Tibial nerve (tissue), 4 donors: Measurements from ENCODE around the gene PIEZO2. TPM values are rescaled to one million over a fixed set of nuclear protein-coding genes. Genes with fewer than 3 reads are reported as not detected.

Experiments used
- DNase-seq, 2 donors: peaks; one replicate each; pipeline ENCODE4 v3.0.0-alpha.2; 2019; ENCODE audit warnings: low spot score in 2 of 2
- H3K27ac ChIP-seq, 4 donors: fragments of 200-600 bp; sonication (generic) in 3 of 4; one replicate each; pipeline ENCODE4 v1.5.1; 2017 to 2019; ENCODE audit warnings: mild to moderate bottlenecking in 1 of 4
- H3K27me3 ChIP-seq, 2 donors: fragments of 200-600 bp; sonication (generic) in 1 of 2; one replicate each; pipeline versions ENCODE4 v1.5.1 to v1.6.0; 2017 to 2019
- H3K36me3 ChIP-seq, 3 donors: fragments of 200-600 bp; sonication (generic); one replicate each; pipeline ENCODE4 v1.5.1; 2018 to 2019
- H3K4me1 ChIP-seq, 4 donors: fragments of 200-600 bp; sonication (generic) in 3 of 4; one replicate each; pipeline ENCODE4 v1.5.1; 2017 to 2019
- H3K4me3 ChIP-seq, 4 donors: fragments of 200-600 bp; sonication (generic) in 3 of 4; one replicate each; pipeline ENCODE4 v1.5.1; 2017 to 2019; ENCODE audit warnings: mild to moderate bottlenecking in 1 of 4, moderate library complexity in 1 of 4
- H3K9me3 ChIP-seq, 4 donors: fragments of 200-600 bp; sonication (generic) in 3 of 4; one replicate each; pipeline ENCODE4 v1.5.1; 2017 to 2019
- CTCF ChIP-seq, 5 experiments: fragments of 200-600 bp in 3 of 5; fragments of 450-650 bp in 2 of 5; sonication (generic) in 3 of 5; IDR thresholded peaks; one replicate each; pipeline ENCODE4 v1.5.1; 2016 to 2019; ENCODE audit warnings: antibody characterized with exemption in 5 of 5, mild to moderate bottlenecking in 3 of 5, moderate library complexity in 2 of 5
- EP300 ChIP-seq, 2 donors: sonication (generic); formaldehyde crosslinking; IDR thresholded peaks; one replicate each; pipeline ENCODE4 v1.6.1; 2017; ENCODE audit warnings: antibody characterized with exemption in 2 of 2, mild to moderate bottlenecking in 1 of 2
- POLR2A ChIP-seq, 2 donors: fragments of 450-650 bp; IDR thresholded peaks; one replicate each; pipeline ENCODE4 v1.6.1; 2017; ENCODE audit warnings: antibody characterized with exemption in 2 of 2, mild to moderate bottlenecking in 2 of 2, moderate library complexity in 2 of 2
- WGBS, 2 donors: methylation state at CpG; one replicate each; pipeline ENCODE4 v1.1.5; 2018; 5-methylcytosine and 5-hydroxymethylcytosine counted together
- total RNA-seq, 4 donors: library from RNA; depleted of rRNA; stranded (reverse); fragments of >200 nt; gene quantifications; one replicate each; pipeline ENCODE4 v1.1.0, GENCODE V29; 2016

The PIEZO2 gene
- total RNA-seq, 4 donors from 2014 or later, result 17.0 to 27.7 (median 22.3) TPM

- DNase-seq, result no peak
- no peak overlapping the region for H3K4me3 ChIP-seq
- H3K27me3 ChIP-seq, result no peaks in the 10 kb centered on the region
- no peak overlapping the region for H3K27ac ChIP-seq
- no peaks in the 10 kb centered on the region for H3K4me1 ChIP-seq
- H3K36me3 ChIP-seq, result no peaks in the 10 kb centered on the region
- 92% methylated on average over 2 of the region's 2 CpGs for WGBS, 2 donors
- TF ChIP-seq CTCF (IDR thresholded peaks at IDR 0.05) (no peak), EP300 (IDR thresholded peaks at IDR 0.05) (no peak), POLR2A (IDR thresholded peaks at IDR 0.05) (no peak)
- no peaks in the 10 kb centered on the region for H3K9me3 ChIP-seq
These were observed 35.4 kb downstream of the PIEZO2 start for GRCh38 chr18:11113937-11114336.

- WGBS, 2 donors, result 91 to 92% methylated on average over 4 of the region's 4 CpGs
- Histone ChIP-seq H3K9me3 (no peaks in the 10 kb centered on the region), H3K27ac (no peak overlapping the region), H3K4me1 (no peaks in the 10 kb centered on the region), H3K36me3 (no peaks in the 10 kb centered on the region), H3K4me3 (no peak overlapping the region), H3K27me3 (no peaks in the 10 kb centered on the region)
- TF ChIP-seq POLR2A (IDR thresholded peaks at IDR 0.05), result no peak
- TF ChIP-seq EP300 (IDR thresholded peaks at IDR 0.05), result no peak
- TF ChIP-seq CTCF (IDR thresholded peaks at IDR 0.05), result no peak
- no peak for DNase-seq
These were observed 36.3 kb downstream of the PIEZO2 start for GRCh38 chr18:11113046-11113548.

- no peak overlapping the region for H3K27ac ChIP-seq
- no peaks in the 10 kb centered on the region for H3K36me3 ChIP-seq
- TF ChIP-seq EP300 (IDR thresholded peaks at IDR 0.05) (no peak), CTCF (IDR thresholded peaks at IDR 0.05) (no peak), POLR2A (IDR thresholded peaks at IDR 0.05) (no peak)
- no peaks in the 10 kb centered on the region for H3K9me3 ChIP-seq
- H3K27me3 ChIP-seq, result no peaks in the 10 kb centered on the region
- no peak overlapping the region for H3K4me3 ChIP-seq
- WGBS, 2 donors, result 99% methylated on average over 3 of the region's 3 CpGs
- no peak for DNase-seq
- H3K4me1 ChIP-seq, result no peaks in the 10 kb centered on the region
These were observed 37.1 kb downstream of the PIEZO2 start for GRCh38 chr18:11112286-11112685.

- Histone ChIP-seq H3K9me3 (no peaks in the 10 kb centered on the region), H3K36me3 (no peaks in the 10 kb centered on the region), H3K27ac (no peak overlapping the region), H3K4me3 (no peak overlapping the region), H3K27me3 (no peaks in the 10 kb centered on the region), H3K4me1 (no peaks in the 10 kb centered on the region)
- DNase-seq, result no peak
- no peak for TF ChIP-seq CTCF (IDR thresholded peaks at IDR 0.05)
- 93% methylated on average over 11 to 16 of the region's 16 CpGs for WGBS, 2 donors
These were observed 38.9 kb downstream of the PIEZO2 start for GRCh38 chr18:11110509-11110908.

- 44 to 72% methylated on average over 3 of the region's 3 CpGs for WGBS, 2 donors
- H3K4me3 ChIP-seq, result no peak overlapping the region
- H3K36me3 ChIP-seq, result no peaks in the 10 kb centered on the region
- no peak overlapping the region for H3K27ac ChIP-seq
- no peaks in the 10 kb centered on the region for H3K9me3 ChIP-seq
- no peaks in the 10 kb centered on the region for H3K4me1 ChIP-seq
- TF ChIP-seq EP300 (IDR thresholded peaks at IDR 0.05) (no peak), CTCF (IDR thresholded peaks at IDR 0.05) (no peak), POLR2A (IDR thresholded peaks at IDR 0.05) (no peak)
- H3K27me3 ChIP-seq, result no peaks in the 10 kb centered on the region
- no peak for DNase-seq
These were observed 40.4 kb downstream of the PIEZO2 start for GRCh38 chr18:11108947-11109346.
